GM12878 (cell line): Measurements from ENCODE around the gene AWAT1. TPM values are rescaled to one million over a fixed set of nuclear protein-coding genes. Genes with fewer than 3 reads are reported as not detected.

Source experiments
- ATAC-seq: fragments of 200-7000 bp; cut with Tn5 transposase; 3 replicates; pipeline ENCODE4 v1.9.1; 2020; ENCODE audit warnings: mild to moderate bottlenecking, moderate library complexity
- BruUV-seq: library from RNA; stranded (reverse); fragments of 400-500 nt; replicated peaks from 2 replicates; lab custom pipeline; 2021; lab: Mats Ljungman, UMichigan
- CTCF ChIA-PET: fragments of 300-600 bp; sonication (Branson Sonifier 250); formaldehyde crosslinking; extraction: SDS; loops from one replicate; lab custom pipeline; 2021; ENCODE audit warnings: inconsistent platforms; lab: Yijun Ruan, JAX
- POLR2A ChIA-PET: fragments of 350-600 bp; formaldehyde crosslinking; extraction: SDS; loops from one replicate; lab custom pipeline; 2021; ENCODE audit warnings: inconsistent platforms; lab: Charles Lee
- RAD21 ChIA-PET: fragments of 300-600 bp; sonication (Branson Sonifier 250); formaldehyde crosslinking; loops from one replicate; lab custom pipeline; 2023; ENCODE audit warnings: antibody characterized with exemption; ENCODE audit not compliant: unreplicated experiment; lab: Charles Lee
- SMC1A ChIA-PET: fragments of 300-600 bp; sonication (Branson Sonifier 250); formaldehyde crosslinking; loops from one replicate; lab custom pipeline; 2023; ENCODE audit not compliant: unreplicated experiment, uncharacterized antibody; lab: Charles Lee
- DNase-seq: peaks from one replicate; pipeline ENCODE4 v3.0.0-alpha.2; 2011; ENCODE audit warnings: low read depth, low spot score
- FAIRE-seq: peaks from 3 replicates; lab custom pipeline; 2011; peaks lifted over from hg19 to GRCh38; lab: Jason Lieb, UNC
- H2AFZ ChIP-seq: 2 replicates; pipeline ENCODE4 v1.6.0; 2011; ENCODE audit warnings: low read depth, low read length, control low read depth; ENCODE audit not compliant: control insufficient read depth
- H3K27ac ChIP-seq: 2 replicates; pipeline ENCODE4 v1.5.1; 2011; ENCODE audit warnings: control low read depth; ENCODE audit not compliant: control insufficient read depth, insufficient read depth
- H3K27me3 ChIP-seq, 2 experiments: replicated peaks in 1 of 2; 2 replicates each; pipeline versions ENCODE4 v1.6.0 to v1.6.1; 2011; ENCODE audit warnings: low read length in 1 of 2; ENCODE audit not compliant: control insufficient read depth in 2 of 2, insufficient read depth in 2 of 2
- H3K36me3 ChIP-seq, 2 experiments: 2 replicates each; pipeline ENCODE4 v1.5.1; 2011; ENCODE audit warnings: low read length in 1 of 2; ENCODE audit not compliant: control insufficient read depth in 2 of 2, insufficient read depth in 2 of 2
- H3K4me1 ChIP-seq: 2 replicates; pipeline ENCODE4 v1.6.1; 2011; ENCODE audit warnings: mild to moderate bottlenecking, low read length, moderate library complexity, mixed read lengths; ENCODE audit not compliant: control insufficient read depth, insufficient read depth
- H3K4me2 ChIP-seq: 2 replicates; pipeline ENCODE4 v1.6.0; 2011; ENCODE audit warnings: control low read depth; ENCODE audit not compliant: control insufficient read depth, insufficient read depth
- H3K4me3 ChIP-seq: fragments of 200-600 bp; sonication (generic); 2 replicates; pipeline ENCODE4 v1.5.1; 2016
- H3K79me2 ChIP-seq: 2 replicates; pipeline ENCODE4 v1.6.0; 2011; ENCODE audit warnings: low read length; ENCODE audit not compliant: control insufficient read depth, insufficient read depth
- H3K9ac ChIP-seq: 2 replicates; pipeline ENCODE4 v1.8.0; 2011; ENCODE audit warnings: low read length, control low read depth, mixed read lengths; ENCODE audit not compliant: control insufficient read depth, insufficient read depth
- H3K9me3 ChIP-seq: replicated peaks from 3 replicates; pipeline ENCODE4 v1.5.1; 2011; ENCODE audit warnings: mild to moderate bottlenecking, low read length; ENCODE audit not compliant: control insufficient read depth, insufficient read depth
- H4K20me1 ChIP-seq: 2 replicates; pipeline ENCODE4 v1.6.0; 2011; ENCODE audit not compliant: control insufficient read depth, insufficient read depth
- CHD2 ChIP-seq: IDR thresholded peaks from 2 replicates; pipeline ENCODE4 v1.6.1; 2011; ENCODE audit warnings: low read depth, low read length, improper control_type of control experiment, borderline replicate concordance
- ETV6 ChIP-seq, 2 experiments: fragments of 450-650 bp in 1 of 2; IDR thresholded peaks in 1 of 2; conservative IDR thresholded peaks in 1 of 2; 2 replicates each; pipeline ENCODE4 v1.6.1; 2014; ENCODE audit warnings: antibody characterized with exemption in 1 of 2, borderline replicate concordance in 1 of 2, low read depth in 1 of 2, mild to moderate bottlenecking in 1 of 2, moderate library complexity in 1 of 2
- IKZF1 ChIP-seq: fragments of 450-650 bp; conservative IDR thresholded peaks from 2 replicates; pipeline ENCODE4 v1.6.1; 2017; ENCODE audit warnings: antibody characterized with exemption, mild to moderate bottlenecking
- KAT2A ChIP-seq: conservative IDR thresholded peaks from 2 replicates; pipeline ENCODE4 v1.6.1; 2011; ENCODE audit warnings: low read depth, low read length; ENCODE audit not compliant: control insufficient read depth
- KLF5 ChIP-seq: fragments of 450-650 bp; IDR thresholded peaks from 2 replicates; pipeline ENCODE4 v1.6.1; 2014; ENCODE audit warnings: mild to moderate bottlenecking; ENCODE audit not compliant: partially characterized antibody
- MXI1 ChIP-seq: fragments of 150-350 bp; IDR thresholded peaks from 2 replicates; pipeline ENCODE4 v1.6.1; 2011; ENCODE audit warnings: low read depth, mild to moderate bottlenecking, inconsistent platforms, low read length, improper control_type of control experiment
- NBN ChIP-seq: fragments of 450-650 bp; IDR thresholded peaks from 2 replicates; pipeline ENCODE4 v1.6.1; 2016
- NFYA ChIP-seq: IDR thresholded peaks from 2 replicates; pipeline ENCODE4 v1.6.1; 2011; ENCODE audit warnings: low read depth, mild to moderate bottlenecking, low read length, improper control_type of control experiment, borderline replicate concordance
- SRF ChIP-seq, 2 experiments: IDR thresholded peaks; 2 replicates each; pipeline ENCODE4 v1.6.1; 2011; ENCODE audit warnings: low read depth in 2 of 2, low read length in 2 of 2, mild to moderate bottlenecking in 1 of 2, moderate library complexity in 1 of 2
- SUZ12 ChIP-seq: fragments of 200-600 bp; sonication (generic); IDR thresholded peaks from one replicate; pipeline ENCODE4 v1.6.1; 2018; ENCODE audit warnings: antibody characterized with exemption, mild to moderate bottlenecking; ENCODE audit not compliant: unreplicated experiment
- ZNF217 ChIP-seq: fragments of 450-650 bp; IDR thresholded peaks from 2 replicates; pipeline ENCODE4 v1.6.1; 2017; ENCODE audit warnings: antibody characterized with exemption, mild to moderate bottlenecking
- WGBS: methylation state at CpG from one replicate; pipeline ENCODE4 v1.1.6; 2016; ENCODE audit warnings: low lambda C conversion rate; ENCODE audit not compliant: insufficient replicate concordance, insufficient coverage; ENCODE audit errors: missing lambda C conversion rate; 5-methylcytosine and 5-hydroxymethylcytosine counted together
- in situ Hi-C: fragments of 300-500 bp; cut with MboI; formaldehyde crosslinking; loops from 9 replicates; pipeline ENCODE4 v1.14.3; 2018; ENCODE audit warnings: mixed read lengths
- intact Hi-C: fragments of 100-400 bp; cut with micrococcal nuclease; formaldehyde crosslinking; loops from one replicate; pipeline ENCODE4 v1.14.2; 2022; ENCODE audit not compliant: unreplicated experiment
- polyA plus RNA-seq, 11 experiments: library from polyadenylated mRNA; depleted of rRNA in 4 of 11; unstranded in 6 of 11; stranded (reverse) in 5 of 11; fragments of >200 nt; fragmentation: Nextera tagmentation in 4 of 11; fragmentation: Illumina TruSeq in 1 of 11; extraction: Ambion mirVana in 4 of 11; extraction: Trizol in 1 of 11; gene quantifications; 1 replicate in 1 of 11; 2 replicates in 10 of 11; pipeline versions ENCODE4 v1.2.1 to v1.2.3, GENCODE V29; 2011 to 2016; ENCODE audit warnings: inconsistent platforms in 2 of 11, missing spikeins in 2 of 11, low read depth in 1 of 11
- total RNA-seq, 4 experiments: library from RNA; depleted of rRNA in 3 of 4; stranded (reverse); fragments of >200 nt in 3 of 4; fragmentation: Illumina TruSeq in 1 of 4; extraction: Trizol in 1 of 4; gene quantifications; 2 replicates each; pipeline versions ENCODE4 v1.2.1 to v1.2.3, GENCODE V29; 2013 to 2021
- TF ChIP-seq, protein P1 (sequence below): fragments of 450-650 bp; IDR thresholded peaks from 2 replicates; pipeline ENCODE4 v1.6.1; 2016; ENCODE audit warnings: mild to moderate bottlenecking, moderate library complexity, borderline replicate concordance
- TF ChIP-seq, protein P2 (sequence below): fragments of 450-650 bp; conservative IDR thresholded peaks from 2 replicates; pipeline ENCODE4 v1.6.1; 2017; ENCODE audit warnings: mild to moderate bottlenecking, moderate library complexity
- TF ChIP-seq, protein P3 (sequence below): fragments of 450-650 bp; IDR thresholded peaks from 2 replicates; pipeline ENCODE4 v1.6.1; 2017; ENCODE audit warnings: mild to moderate bottlenecking, low read depth, inconsistent platforms; ENCODE audit not compliant: poor library complexity, severe bottlenecking
- TF ChIP-seq, protein P4 (sequence below): IDR thresholded peaks from 2 replicates; pipeline ENCODE4 v1.6.1; 2011; ENCODE audit warnings: low read depth, mild to moderate bottlenecking, low read length, moderate library complexity, borderline replicate concordance; ENCODE audit errors: extremely low read depth

The AWAT1 gene
- total and polyA plus RNA-seq, 10 of the 15 experiments (the other 5 are each of a cell fraction or from before 2014, with no cell fraction given), result not detected

DNA sequence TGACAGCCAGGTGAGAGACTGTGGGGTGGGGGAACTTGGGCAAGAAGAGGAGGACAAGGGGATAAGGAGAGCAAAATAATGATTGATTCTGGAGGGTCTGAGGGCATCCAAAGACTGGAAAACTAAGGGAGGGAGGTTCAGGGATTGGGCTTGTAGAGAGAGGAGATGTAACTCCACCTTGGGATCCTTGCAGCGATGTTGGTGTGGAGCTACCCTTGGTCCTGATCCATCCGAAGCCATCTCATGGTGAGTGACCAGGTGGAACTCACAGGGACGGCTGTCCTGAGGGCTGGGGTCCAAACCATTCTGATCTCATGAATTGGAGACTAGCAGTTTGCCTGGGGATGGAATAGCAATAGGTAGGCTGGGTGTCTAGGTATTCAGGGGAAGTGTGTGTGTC, 46.1 kb downstream of the AWAT1 start:
- no TSS peak for BruUV-seq
- Histone ChIP-seq H3K27ac (no peak overlapping the region), H3K9me3 (no peaks in the 10 kb centered on the region), H2AFZ (no peak overlapping the region), H3K36me3 (no peaks in the 10 kb centered on the region), H3K79me2 (no peaks in the 10 kb centered on the region), H4K20me1 (no peaks in the 10 kb centered on the region), H3K4me2 (no peak overlapping the region), H3K9ac (no peak overlapping the region), H3K4me1 (no peaks in the 10 kb centered on the region), H3K4me3 (no peak overlapping the region), H3K27me3 (no peaks in the 10 kb centered on the region)
- ATAC-seq (no peak), FAIRE-seq (no peak), DNase-seq (no peak)
- 64% methylated on average over 3 of the region's 3 CpGs for WGBS
- SMC1A ChIA-PET, result no interaction called here
- in situ Hi-C loops (no loop called here), intact Hi-C loops (no loop called here)
- POLR2A ChIA-PET, result no interaction called here
- RAD21 ChIA-PET, result no interaction called here
- CTCF ChIA-PET, result no interaction called here
- no peak for TF ChIP-seq KLF5
- TF ChIP-seq NFYA, result no peak
- TF ChIP-seq, protein P1, sequence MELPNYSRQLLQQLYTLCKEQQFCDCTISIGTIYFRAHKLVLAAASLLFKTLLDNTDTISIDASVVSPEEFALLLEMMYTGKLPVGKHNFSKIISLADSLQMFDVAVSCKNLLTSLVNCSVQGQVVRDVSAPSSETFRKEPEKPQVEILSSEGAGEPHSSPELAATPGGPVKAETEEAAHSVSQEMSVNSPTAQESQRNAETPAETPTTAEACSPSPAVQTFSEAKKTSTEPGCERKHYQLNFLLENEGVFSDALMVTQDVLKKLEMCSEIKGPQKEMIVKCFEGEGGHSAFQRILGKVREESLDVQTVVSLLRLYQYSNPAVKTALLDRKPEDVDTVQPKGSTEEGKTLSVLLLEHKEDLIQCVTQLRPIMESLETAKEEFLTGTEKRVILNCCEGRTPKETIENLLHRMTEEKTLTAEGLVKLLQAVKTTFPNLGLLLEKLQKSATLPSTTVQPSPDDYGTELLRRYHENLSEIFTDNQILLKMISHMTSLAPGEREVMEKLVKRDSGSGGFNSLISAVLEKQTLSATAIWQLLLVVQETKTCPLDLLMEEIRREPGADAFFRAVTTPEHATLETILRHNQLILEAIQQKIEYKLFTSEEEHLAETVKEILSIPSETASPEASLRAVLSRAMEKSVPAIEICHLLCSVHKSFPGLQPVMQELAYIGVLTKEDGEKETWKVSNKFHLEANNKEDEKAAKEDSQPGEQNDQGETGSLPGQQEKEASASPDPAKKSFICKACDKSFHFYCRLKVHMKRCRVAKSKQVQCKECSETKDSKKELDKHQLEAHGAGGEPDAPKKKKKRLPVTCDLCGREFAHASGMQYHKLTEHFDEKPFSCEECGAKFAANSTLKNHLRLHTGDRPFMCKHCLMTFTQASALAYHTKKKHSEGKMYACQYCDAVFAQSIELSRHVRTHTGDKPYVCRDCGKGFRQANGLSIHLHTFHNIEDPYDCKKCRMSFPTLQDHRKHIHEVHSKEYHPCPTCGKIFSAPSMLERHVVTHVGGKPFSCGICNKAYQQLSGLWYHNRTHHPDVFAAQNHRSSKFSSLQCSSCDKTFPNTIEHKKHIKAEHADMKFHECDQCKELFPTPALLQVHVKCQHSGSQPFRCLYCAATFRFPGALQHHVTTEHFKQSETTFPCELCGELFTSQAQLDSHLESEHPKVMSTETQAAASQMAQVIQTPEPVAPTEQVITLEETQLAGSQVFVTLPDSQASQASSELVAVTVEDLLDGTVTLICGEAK, result no peak
- TF ChIP-seq SUZ12, result no peak
- TF ChIP-seq, protein P2, sequence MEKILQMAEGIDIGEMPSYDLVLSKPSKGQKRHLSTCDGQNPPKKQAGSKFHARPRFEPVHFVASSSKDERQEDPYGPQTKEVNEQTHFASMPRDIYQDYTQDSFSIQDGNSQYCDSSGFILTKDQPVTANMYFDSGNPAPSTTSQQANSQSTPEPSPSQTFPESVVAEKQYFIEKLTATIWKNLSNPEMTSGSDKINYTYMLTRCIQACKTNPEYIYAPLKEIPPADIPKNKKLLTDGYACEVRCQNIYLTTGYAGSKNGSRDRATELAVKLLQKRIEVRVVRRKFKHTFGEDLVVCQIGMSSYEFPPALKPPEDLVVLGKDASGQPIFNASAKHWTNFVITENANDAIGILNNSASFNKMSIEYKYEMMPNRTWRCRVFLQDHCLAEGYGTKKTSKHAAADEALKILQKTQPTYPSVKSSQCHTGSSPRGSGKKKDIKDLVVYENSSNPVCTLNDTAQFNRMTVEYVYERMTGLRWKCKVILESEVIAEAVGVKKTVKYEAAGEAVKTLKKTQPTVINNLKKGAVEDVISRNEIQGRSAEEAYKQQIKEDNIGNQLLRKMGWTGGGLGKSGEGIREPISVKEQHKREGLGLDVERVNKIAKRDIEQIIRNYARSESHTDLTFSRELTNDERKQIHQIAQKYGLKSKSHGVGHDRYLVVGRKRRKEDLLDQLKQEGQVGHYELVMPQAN, result no peak
- no peak for TF ChIP-seq ETV6 (conservative IDR thresholded peaks at IDR 0.05 in 1 of 2, IDR thresholded peaks at IDR 0.05 in 1 of 2; ENCODE audit: borderline replicate concordance in 1 of 2, low read depth in 1 of 2)
- no peak for TF ChIP-seq CHD2
- TF ChIP-seq SRF (IDR thresholded peaks at IDR 0.05; ENCODE audit: low read depth in 2 of 2, low read length in 2 of 2), result no peak
- TF ChIP-seq IKZF1, result no peak
- TF ChIP-seq, protein P3, sequence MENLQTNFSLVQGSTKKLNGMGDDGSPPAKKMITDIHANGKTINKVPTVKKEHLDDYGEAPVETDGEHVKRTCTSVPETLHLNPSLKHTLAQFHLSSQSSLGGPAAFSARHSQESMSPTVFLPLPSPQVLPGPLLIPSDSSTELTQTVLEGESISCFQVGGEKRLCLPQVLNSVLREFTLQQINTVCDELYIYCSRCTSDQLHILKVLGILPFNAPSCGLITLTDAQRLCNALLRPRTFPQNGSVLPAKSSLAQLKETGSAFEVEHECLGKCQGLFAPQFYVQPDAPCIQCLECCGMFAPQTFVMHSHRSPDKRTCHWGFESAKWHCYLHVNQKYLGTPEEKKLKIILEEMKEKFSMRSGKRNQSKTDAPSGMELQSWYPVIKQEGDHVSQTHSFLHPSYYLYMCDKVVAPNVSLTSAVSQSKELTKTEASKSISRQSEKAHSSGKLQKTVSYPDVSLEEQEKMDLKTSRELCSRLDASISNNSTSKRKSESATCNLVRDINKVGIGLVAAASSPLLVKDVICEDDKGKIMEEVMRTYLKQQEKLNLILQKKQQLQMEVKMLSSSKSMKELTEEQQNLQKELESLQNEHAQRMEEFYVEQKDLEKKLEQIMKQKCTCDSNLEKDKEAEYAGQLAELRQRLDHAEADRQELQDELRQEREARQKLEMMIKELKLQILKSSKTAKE, result no peak
- TF ChIP-seq ZNF217, result no peak
- no peak for TF ChIP-seq NBN
- TF ChIP-seq KAT2A, result no peak
- TF ChIP-seq, protein P4, sequence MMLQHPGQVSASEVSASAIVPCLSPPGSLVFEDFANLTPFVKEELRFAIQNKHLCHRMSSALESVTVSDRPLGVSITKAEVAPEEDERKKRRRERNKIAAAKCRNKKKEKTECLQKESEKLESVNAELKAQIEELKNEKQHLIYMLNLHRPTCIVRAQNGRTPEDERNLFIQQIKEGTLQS, result no peak
- no peak for TF ChIP-seq MXI1
